AML-193 (cell line): ENCODE results near the gene AKIRIN1.
"Not testable (repeated sequence)": the region's sequence is repeated elsewhere in the genome, so short reads cannot be mapped to it uniquely, and the experiment has no call there.

Experiments used
- DNase-seq, 2 experiments: peaks; one replicate each; lab custom pipeline; 2025; lab: John Stamatoyannopoulos, UW

Gene AKIRIN1

GRCh38 chr1:38990738-38991637 lies at the start of gene AKIRIN1:
AKIRIN1 (plus strand) TSS chr1:38991276; CDS start chr1:38991381, 105 bp downstream.
- peak; percentile 83 to 91 for DNase-seq

- DNase-seq, result no peak
Observed at GRCh38 chr1:38941527-38942019, 49.5 kb upstream of the AKIRIN1 start, which contains the start of gene RHBDL2. RHBDL2 (minus strand) TSS chr1:38941830; CDS start chr1:38919212, 22,618 bp downstream.

GRCh38 chr1:38942664-38943428 lies 48.2 kb upstream of the AKIRIN1 start:
- DNase-seq, result no peak

DNA sequence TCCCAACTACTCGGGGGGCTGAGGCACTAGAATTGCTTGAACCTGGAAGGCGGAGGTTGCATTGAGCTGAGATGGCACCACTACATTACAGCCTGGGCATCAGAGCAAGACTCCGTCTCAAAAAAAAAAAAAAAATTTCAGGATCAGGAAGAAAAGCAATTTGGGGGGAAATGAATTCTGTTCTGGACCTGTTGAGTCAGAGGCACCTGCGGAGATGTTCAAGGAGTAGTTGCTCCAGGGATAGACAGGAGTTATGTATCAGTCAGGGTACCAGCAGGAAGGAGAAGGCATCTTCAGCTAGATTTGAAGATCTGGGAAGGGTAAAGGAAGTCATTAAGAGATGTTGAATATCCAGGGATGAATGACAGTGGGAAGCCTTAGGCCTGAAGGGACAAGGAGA lies 46.5 kb upstream of the AKIRIN1 start:
- DNase-seq, result no peak

DNA sequence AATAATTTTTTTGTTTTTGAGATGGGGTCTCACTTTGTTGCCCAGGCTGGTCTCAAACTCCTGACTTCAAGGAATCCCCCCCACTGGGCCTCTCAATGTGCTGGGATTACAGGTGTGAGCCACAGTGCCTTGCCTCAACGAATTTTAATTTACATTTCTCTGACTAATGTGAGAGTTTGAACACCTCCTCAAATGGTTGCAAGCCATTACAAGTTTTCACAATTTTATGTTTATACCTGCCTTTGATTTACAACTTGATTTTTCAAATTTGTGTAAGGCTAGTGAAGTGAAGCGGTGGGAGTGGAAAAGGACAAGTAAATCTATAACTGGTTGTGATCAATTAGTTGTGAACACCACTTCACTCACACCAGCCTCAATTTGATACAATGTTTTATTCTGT lies 40.5 kb upstream of the AKIRIN1 start:
- no peak for DNase-seq

- no peak for DNase-seq
Observed at GRCh38 chr1:38953433-38953860, 37.6 kb upstream of the AKIRIN1 start.

DNA sequence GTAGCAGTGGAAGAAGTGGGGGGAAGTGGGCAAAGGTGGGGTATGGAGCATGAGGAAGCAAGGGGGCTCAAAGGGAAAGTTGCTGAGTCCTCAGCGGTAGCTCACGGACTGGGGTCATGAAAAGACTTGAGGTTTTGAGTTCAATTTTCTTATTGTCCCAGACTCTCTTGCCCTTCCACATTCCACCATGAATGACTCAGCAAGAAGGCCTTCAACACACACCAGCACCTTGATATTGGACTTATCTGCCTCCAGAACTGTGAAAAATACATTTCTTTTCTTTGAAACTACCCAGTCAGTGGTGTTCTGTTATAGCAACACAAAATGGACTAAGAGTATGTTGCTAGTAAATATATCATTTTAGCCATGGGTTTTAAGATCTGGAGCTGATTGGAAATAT lies 32.1 kb upstream of the AKIRIN1 start:
- no peak for DNase-seq

- no peak for DNase-seq
Observed at GRCh38 chr1:38962113-38962512, 29.0 kb upstream of the AKIRIN1 start.

DNA sequence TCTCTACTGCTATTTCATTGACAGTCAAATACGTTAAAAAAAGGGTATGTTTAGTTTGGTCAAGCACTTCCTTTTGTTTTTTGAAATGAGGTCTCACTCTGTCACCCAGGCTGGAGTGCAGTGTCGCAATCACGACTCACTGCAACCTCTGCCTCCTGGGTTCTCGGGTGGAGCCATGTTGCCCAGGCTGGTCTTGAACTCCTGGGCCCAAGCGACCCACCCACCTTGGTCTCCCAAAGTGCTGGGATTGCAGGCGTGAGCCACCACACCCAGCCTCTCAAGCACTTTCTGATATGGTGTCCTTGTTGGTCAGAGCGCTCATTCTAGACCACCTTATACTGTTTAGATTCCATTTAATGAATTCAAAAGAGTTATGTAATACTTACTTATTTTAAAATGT lies 28.5 kb upstream of the AKIRIN1 start:
- DNase-seq, result peak; percentile 49 to 53

GRCh38 chr1:38964140-38964548 lies 26.9 kb upstream of the AKIRIN1 start:
- peak; percentile 4 to 23 for DNase-seq

- not testable (repeated sequence) for DNase-seq
Observed at GRCh38 chr1:38973145-38973544, 17.9 kb upstream of the AKIRIN1 start.

DNA sequence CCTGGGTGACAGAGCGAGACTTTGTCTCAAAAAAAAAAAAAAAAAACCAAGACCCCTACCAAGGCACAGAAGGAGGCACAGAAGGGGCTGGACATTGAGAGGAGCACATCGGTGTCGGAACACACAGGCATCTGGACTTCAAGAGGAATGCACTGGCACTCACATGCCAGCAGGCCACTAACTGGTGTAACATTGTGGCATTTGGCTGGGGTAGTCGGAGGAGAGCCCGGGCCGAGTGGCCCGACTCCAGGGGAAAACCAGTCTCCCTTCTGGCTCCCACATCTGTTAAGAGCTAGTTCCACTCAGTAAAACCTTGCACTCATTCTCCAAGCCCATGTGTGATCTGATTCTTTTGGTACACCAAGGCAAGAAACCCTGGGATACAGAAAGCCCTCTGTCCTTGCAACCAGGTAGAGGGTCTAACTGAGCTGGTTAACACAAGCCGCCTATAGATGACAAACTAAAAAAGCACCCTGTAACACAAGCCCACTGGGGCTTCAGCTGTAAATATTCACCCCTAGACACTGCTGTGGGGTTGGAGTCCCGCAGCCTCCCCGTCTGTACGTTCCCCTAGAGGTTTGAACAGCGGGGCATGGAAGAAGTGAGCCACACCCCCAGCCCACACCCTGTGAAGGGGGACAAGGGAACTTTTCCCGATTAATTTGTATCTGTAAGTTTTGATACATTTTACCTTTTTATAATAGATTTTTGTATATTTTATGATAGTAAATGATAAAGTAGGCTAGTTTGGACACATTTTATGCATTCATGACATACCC lies 17.2 kb upstream of the AKIRIN1 start:
- no peak for DNase-seq

GRCh38 chr1:38977399-38978244 lies 13.5 kb upstream of the AKIRIN1 start:
- not testable (repeated sequence) for DNase-seq

DNA sequence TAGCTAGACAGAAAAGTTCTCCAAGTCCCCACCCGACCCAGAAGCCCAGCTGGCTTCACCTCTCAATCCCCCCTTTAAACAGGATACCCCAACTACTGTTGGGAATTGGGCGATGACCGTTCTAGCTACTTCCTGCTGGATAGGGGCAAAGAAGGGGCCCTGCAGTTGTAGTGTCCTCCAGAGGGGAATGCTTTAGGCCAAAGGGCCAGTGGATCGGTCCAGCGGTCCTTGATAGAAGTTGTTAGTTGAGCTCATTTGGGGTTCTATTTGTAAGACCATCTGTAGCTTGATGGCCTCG lies 12.9 kb upstream of the AKIRIN1 start:
- not testable (repeated sequence) for DNase-seq

GRCh38 chr1:38979380-38979779 lies 11.7 kb upstream of the AKIRIN1 start:
- DNase-seq, result not testable (repeated sequence)

GRCh38 chr1:38989979-38990378 lies 1.1 kb upstream of the AKIRIN1 start:
- no peak for DNase-seq

- DNase-seq, result peak; percentile 29 to 54
Observed at GRCh38 chr1:38990386-38990737, 714 bp upstream of the AKIRIN1 start.

DNA sequence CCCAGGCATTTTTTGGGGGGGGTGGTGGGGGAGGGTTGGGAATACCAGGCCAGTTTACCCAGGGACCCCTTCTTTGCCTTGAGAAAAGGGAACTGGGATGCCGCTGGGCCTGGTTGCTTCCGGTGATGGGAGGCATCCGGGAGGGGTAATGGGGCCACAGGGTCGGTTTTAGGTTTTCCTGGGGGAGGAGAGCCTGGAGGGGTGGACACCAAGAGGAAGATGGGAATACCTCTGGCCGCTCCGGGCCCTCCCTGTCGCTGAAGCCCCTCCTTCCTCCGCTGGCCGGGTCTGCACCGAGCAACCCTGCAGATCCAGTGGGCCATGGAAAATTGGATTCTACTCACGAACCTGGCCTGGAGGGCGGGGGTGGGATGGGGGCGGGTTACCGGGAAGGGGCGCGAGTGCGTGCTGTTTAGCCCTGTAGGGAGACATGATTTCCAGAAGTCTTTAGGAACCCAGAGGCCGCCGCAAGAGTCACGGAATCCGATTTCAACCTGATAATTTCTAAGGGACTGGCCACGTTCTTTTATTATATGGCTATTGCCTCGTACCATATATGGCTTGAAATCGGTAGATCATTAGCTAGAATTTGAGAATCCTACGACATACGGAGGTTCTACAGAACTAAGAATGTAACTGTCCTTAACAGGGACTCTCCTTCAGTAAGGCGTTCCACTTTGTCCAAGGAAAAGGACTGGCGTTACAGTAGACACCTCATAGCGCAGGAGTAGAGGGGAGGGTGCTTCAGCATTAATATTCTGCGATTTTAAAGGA lies 749 bp downstream of the AKIRIN1 start:
- no peak for DNase-seq

- no peak for DNase-seq
Observed at GRCh38 chr1:38992412-38993111, 1.5 kb downstream of the AKIRIN1 start.

GRCh38 chr1:38994196-38994595 lies 3.1 kb downstream of the AKIRIN1 start:
- no peak for DNase-seq
